ENCODE data around the gene IRF8. TPM values are rescaled to one million over a fixed set of nuclear protein-coding genes. Genes with fewer than 3 reads are reported as not detected.

IRF8 gene, protein sequence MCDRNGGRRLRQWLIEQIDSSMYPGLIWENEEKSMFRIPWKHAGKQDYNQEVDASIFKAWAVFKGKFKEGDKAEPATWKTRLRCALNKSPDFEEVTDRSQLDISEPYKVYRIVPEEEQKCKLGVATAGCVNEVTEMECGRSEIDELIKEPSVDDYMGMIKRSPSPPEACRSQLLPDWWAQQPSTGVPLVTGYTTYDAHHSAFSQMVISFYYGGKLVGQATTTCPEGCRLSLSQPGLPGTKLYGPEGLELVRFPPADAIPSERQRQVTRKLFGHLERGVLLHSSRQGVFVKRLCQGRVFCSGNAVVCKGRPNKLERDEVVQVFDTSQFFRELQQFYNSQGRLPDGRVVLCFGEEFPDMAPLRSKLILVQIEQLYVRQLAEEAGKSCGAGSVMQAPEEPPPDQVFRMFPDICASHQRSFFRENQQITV
- total RNA-seq (10 to 100 TPM in 1 of 10 donors, 1 to 10 TPM in 7, under 1 TPM in 2; 0.72 to 29.4 (median 2.5) TPM), polyA plus RNA-seq (1 to 10 TPM; 1.7 to 1.9 TPM)
- long read RNA-seq, donor 1, partial matches to known transcripts: 0 of 7 reads
- long read RNA-seq, donor 1, other reads (novel, unspliced or antisense): 3 of 7 reads
- long read RNA-seq, donor 2, partial matches to known transcripts: 0 of 2 reads
- long read RNA-seq, donor 2, other reads (novel, unspliced or antisense): 0 of 2 reads
- long read RNA-seq, donor 3, transcript IRF8-201 (9 exons, 3,030 nt): major isoform, 8 of 10 reads
- long read RNA-seq, donor 3, partial matches to known transcripts: 2 of 10 reads
- long read RNA-seq, donor 3, other reads (novel, unspliced or antisense): 0 of 10 reads

DNA sequence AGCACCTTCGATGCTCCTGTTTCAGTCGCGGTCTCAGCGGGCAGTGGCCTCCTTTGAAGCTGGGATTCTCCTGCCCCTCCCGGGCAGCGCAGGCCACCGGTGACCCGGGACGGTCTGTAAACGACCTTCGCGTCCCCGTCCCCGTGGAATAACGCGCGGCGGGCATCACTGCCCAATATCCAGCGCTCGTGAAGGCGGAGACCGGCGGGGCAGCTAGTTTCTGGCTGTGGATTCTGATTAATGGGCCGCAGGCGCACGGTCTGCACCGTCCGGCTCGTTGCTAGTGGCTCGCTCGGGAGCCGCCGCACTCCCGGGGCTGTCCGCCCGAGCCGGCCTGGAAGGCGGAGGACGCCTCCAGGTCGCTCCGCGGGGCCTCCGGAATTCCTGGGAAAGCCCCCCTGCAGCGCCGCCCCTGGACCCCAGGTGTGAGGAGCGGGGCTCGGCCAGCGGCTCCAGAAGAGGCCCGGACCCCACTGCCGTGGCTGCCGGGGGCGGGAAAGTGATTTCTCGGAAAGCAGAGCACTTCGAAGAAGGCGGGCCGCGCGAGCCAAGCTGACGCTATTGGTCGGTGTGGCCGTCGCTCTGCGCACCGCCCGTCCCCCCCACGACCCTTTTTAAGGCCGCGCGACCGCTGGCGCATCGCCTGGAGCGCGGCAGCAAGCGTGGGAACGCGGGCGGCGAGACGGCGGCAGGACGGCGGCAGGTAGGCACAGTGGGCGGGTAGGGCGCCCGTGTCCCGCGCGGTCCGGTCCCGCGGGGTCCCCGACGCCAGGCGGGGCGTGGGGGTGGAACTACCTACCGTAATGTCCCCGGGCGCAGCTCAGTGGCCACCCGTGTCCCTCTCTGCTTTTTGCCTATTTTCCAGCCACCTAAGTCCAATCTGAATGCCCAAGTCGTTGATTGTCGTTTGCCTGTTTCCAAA is at the start of gene IRF8:
Gene IRF8 (plus strand): TSS at position 642 of the 922 bp plus-strand sequence. CDS start 3,854 bp downstream, outside the sequence.
- TF ChIP-seq, protein P1, sequence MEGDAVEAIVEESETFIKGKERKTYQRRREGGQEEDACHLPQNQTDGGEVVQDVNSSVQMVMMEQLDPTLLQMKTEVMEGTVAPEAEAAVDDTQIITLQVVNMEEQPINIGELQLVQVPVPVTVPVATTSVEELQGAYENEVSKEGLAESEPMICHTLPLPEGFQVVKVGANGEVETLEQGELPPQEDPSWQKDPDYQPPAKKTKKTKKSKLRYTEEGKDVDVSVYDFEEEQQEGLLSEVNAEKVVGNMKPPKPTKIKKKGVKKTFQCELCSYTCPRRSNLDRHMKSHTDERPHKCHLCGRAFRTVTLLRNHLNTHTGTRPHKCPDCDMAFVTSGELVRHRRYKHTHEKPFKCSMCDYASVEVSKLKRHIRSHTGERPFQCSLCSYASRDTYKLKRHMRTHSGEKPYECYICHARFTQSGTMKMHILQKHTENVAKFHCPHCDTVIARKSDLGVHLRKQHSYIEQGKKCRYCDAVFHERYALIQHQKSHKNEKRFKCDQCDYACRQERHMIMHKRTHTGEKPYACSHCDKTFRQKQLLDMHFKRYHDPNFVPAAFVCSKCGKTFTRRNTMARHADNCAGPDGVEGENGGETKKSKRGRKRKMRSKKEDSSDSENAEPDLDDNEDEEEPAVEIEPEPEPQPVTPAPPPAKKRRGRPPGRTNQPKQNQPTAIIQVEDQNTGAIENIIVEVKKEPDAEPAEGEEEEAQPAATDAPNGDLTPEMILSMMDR (IDR thresholded peaks at IDR 0.05): no peak
- Histone ChIP-seq H3K9me3 (no peaks in the 10 kb centered on the region), H3K27ac (peak within 1 kb of the TSS in 7 of 10 donors; percentile 15 to 90 (median 45)), H3K27me3 (peaks cover 0 to 77% (median 69%) of the 10 kb centered on the region in 7 donors), H3K4me3 (peak within 1 kb of the TSS; percentile 53 to 85 (median 64)), H3K36me3 (peaks cover 0 to 6% (median 0%) of the 10 kb centered on the region in 9 donors), H3K4me1 (peaks cover 0 to 55% (median 15%) of the 10 kb centered on the region in 9 donors)
- intact Hi-C loops (cut with DNase I): no loop called here
- ATAC-seq (peak; percentile 86 to 93 (median 88)), DNase-seq (peak; percentile 73 to 81)
- 1% methylated on average over 102 of the region's 102 CpGs for WGBS, 2 donors

DNA sequence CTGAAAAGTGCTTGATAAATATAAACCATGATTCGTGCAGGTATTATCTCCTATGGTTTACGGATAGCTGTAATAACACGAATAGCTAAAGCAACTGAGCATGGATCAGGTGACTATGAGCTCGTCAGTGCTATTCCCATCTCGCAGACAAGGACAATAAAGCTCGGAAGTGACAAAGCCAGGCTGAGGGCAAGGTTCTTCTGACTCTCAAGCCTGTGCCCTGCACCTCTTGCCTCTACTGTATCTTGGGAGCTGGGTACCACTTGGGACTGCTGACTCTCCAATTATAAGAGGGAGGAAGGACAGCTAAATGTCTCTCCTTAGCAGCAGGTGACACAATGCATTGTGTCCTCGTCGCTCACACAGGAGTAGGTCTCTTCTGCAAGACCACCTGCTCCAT is 49.6 kb upstream of the IRF8 start:
- no peak for ATAC-seq
- Histone ChIP-seq H3K27me3 (peaks cover 0 to 61% (median 33%) of the 10 kb centered on the region in 7 donors), H3K9me3 (no peaks in the 10 kb centered on the region), H3K36me3 (no peaks in the 10 kb centered on the region), H3K4me3 (no peak overlapping the region), H3K4me1 (peaks cover 0 to 43% (median 0%) of the 10 kb centered on the region in 9 donors), H3K27ac (no peak overlapping the region)
- intact Hi-C loops (cut with DNase I): no loop called here
- TF ChIP-seq, protein P1 (IDR thresholded peaks at IDR 0.05): no peak
- DNase-seq: no peak
- WGBS, 2 donors: 83 to 85% methylated on average over 8 of the region's 8 CpGs

DNA sequence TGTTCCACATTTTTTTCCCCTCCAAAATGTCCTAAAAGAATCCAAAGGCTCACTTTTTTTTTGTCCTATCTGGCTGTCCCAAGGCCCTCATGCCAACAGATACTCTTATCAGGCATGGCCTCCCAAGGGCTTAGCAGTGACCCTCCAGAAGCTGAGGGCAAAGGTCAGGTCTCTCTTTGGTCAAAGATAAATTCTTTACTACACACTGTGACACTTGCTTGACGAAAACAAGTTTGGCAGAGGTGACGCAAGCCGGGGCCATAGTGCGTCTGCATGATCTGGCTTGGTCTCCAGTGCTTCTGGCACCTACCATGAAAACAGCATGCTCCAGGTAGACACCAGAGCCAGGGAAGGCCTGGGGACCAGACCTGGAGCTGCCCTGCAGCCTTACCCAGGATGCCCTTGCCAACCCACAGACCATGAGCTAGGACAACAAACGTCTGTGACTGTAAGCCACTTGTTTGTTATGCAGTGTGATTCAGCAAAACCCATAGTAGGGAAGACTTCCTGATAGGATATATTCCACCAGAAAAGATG is 48.5 kb upstream of the IRF8 start:
- Histone ChIP-seq H3K27me3 (peaks cover 0 to 56% (median 30%) of the 10 kb centered on the region in 7 donors), H3K4me3 (no peak overlapping the region), H3K36me3 (no peaks in the 10 kb centered on the region), H3K4me1 (peaks cover 0 to 42% (median 0%) of the 10 kb centered on the region in 9 donors), H3K9me3 (peaks cover 0 to 4% (median 0%) of the 10 kb centered on the region in 11 donors), H3K27ac (no peak overlapping the region)
- TF ChIP-seq, protein P1 (IDR thresholded peaks at IDR 0.05): no peak
- WGBS, 2 donors: 57 to 59% methylated on average over 5 of the region's 5 CpGs
- intact Hi-C loops (cut with DNase I): no loop called here
- DNase-seq: no peak
- ATAC-seq: no peak

All from heart right ventricle (tissue), 16 donors.